ENCODE measurements around the gene ULK3. TPM values are rescaled to one million over a fixed set of nuclear protein-coding genes. Genes with fewer than 3 reads are reported as not detected.

Gene ULK3
- total RNA-seq, 2 donors from 2014 or later = 48.5 to 53.8 TPM

GRCh38 chr15:74794970-74795349 lies 48.0 kb downstream of the ULK3 start:
- ATAC-seq (replicated peaks in 1 of 2) = no peak
- no peak for DNase-seq
- peak overlapping the region; percentile 53 to 67 for H3K4me3 Mint-ChIP-seq
- H3K36me3 Mint-ChIP-seq (ENCODE audit: insufficient read depth in 2 of 2) = peaks cover 4 to 20% of the 10 kb centered on the region in 2 donors
- H3K27me3 Mint-ChIP-seq (ENCODE audit: low read depth) = no peaks in the 10 kb centered on the region
- H3K27ac Mint-ChIP-seq = peak overlapping the region; percentile 98
- peaks cover 88% of the 10 kb centered on the region for H3K4me1 Mint-ChIP-seq (ENCODE audit: low read depth)
- no peaks in the 10 kb centered on the region for H3K9me3 Mint-ChIP-seq

- Mint-ChIP-seq H3K36me3 (ENCODE audit: insufficient read depth in 2 of 2) (peaks cover 4 to 20% of the 10 kb centered on the region in 2 donors), H3K9me3 (no peaks in the 10 kb centered on the region), H3K27ac (peak overlapping the region; percentile 98), H3K27me3 (ENCODE audit: low read depth) (no peaks in the 10 kb centered on the region), H3K4me1 (ENCODE audit: low read depth) (peaks cover 88% of the 10 kb centered on the region), H3K4me3 (peak overlapping the region; percentile 53 to 67)
- DNase-seq = no peak
- peak; percentile 36 to 58 for ATAC-seq (replicated peaks in 1 of 2)
These were observed 48.5 kb downstream of the ULK3 start for GRCh38 chr15:74794248-74794969.

DNA sequence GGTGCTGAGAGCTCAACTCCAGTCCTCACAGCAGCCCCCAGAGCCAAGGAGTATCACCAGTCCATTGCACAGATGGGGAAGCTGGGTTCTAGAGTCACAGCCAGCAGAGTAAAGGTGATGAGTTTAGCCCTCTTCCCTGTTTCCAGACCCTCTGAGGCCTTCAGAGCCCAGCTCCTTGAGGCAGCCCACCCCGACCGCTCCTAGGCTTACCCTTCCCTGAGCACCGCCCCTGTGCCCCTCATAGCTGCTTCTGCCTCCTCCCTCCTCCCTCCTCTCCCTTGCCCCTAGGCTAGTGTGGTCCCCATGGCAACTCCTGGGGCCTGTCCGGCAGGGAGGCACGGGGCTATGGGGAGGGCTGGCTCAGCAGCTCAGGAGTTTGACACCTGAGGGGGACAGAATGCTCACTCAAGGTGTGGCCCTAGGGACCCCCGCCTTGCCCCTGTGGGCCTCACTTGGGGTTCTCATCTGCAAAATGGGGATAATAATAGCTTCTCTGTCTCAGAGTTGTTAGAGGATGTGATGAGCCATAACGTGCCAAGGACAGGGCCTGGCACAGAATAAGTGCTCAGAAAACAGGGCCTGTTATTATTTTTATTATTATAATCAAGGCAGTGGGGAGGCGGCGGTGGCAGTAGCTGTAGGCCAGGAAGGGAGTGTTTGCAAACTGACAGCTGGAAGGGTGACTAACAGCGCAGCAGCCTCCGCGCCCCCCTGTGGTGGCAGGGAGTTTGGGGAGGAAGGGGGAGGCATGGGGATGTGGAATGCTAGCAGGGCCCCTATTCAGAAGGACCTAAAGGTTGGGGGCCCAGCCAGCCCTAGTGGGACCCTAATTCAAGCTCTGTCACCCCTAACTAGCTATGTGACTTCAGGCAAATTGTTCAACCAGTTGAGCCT lies 49.6 kb downstream of the ULK3 start:
- Mint-ChIP-seq H3K4me3 (peak overlapping the region; percentile 49 to 90), H3K27ac (peak overlapping the region; percentile 57), H3K36me3 (ENCODE audit: insufficient read depth in 2 of 2) (peaks cover 4 to 20% of the 10 kb centered on the region in 2 donors), H3K27me3 (ENCODE audit: low read depth) (no peaks in the 10 kb centered on the region), H3K4me1 (ENCODE audit: low read depth) (peaks cover 91% of the 10 kb centered on the region), H3K9me3 (no peaks in the 10 kb centered on the region)
- ATAC-seq (replicated peaks in 1 of 2) (peak; percentile 20 to 22), DNase-seq (peak; percentile 70 to 76)

- no peak for ATAC-seq (replicated peaks in 1 of 2)
- Mint-ChIP-seq H3K27me3 (ENCODE audit: low read depth) (no peaks in the 10 kb centered on the region), H3K4me1 (ENCODE audit: low read depth) (peaks cover 92% of the 10 kb centered on the region), H3K36me3 (ENCODE audit: insufficient read depth in 2 of 2) (peaks cover 4 to 17% of the 10 kb centered on the region in 2 donors), H3K27ac (peak overlapping the region; percentile 57), H3K9me3 (no peaks in the 10 kb centered on the region), H3K4me3 (peak overlapping the region; percentile 49 to 90)
- no peak for DNase-seq
These were observed 50.5 kb downstream of the ULK3 start for GRCh38 chr15:74792227-74793016.

DNA sequence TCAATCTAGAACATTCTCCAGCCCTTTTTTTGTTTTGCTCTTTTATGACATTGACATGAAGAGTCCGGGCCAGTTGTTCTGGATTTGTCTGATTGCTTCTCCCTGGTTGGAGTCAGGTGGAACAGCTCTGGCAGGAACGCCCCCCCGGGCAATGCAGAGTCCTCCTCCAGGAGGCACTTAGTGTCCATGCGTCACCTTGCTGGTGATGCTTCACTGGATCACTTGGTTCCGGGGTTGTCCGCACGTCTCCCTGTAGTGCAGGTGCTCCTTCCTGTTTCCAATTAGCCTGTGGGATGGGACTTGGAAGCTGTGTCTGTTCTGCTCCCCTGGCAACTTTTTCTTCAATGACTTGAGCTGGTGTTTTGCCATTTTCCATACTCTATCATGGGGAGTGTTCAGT lies 51.3 kb downstream of the ULK3 start:
- ATAC-seq (replicated peaks in 1 of 2) = no peak
- Mint-ChIP-seq H3K36me3 (ENCODE audit: insufficient read depth in 2 of 2) (peaks cover 4 to 17% of the 10 kb centered on the region in 2 donors), H3K27ac (peak overlapping the region; percentile 57), H3K4me1 (ENCODE audit: low read depth) (peaks cover 93% of the 10 kb centered on the region), H3K27me3 (ENCODE audit: low read depth) (no peaks in the 10 kb centered on the region), H3K4me3 (peak overlapping the region; percentile 49 to 90), H3K9me3 (no peaks in the 10 kb centered on the region)
- DNase-seq = no peak

DNA sequence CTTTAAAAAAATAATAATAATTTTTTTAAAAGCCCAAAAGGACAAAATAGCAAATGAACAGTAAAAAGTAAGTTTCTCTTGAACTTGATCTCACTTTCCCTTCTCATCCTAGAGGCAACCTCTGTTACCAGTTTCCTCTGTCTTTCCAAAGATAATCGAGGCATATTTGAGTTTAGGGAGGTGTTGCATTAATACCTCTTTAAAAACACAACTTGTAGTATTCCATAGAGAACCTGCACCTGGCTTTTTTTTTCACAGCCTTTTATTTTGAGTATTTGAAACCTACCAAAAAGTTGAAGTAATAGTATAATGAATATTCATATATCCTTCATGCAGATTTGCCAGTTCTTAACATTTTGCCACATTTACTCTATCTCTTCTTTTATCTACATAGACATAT lies 51.9 kb downstream of the ULK3 start:
- peaks cover 4 to 17% of the 10 kb centered on the region in 2 donors for H3K36me3 Mint-ChIP-seq (ENCODE audit: insufficient read depth in 2 of 2)
- no peaks in the 10 kb centered on the region for H3K27me3 Mint-ChIP-seq (ENCODE audit: low read depth)
- DNase-seq (no peak), ATAC-seq (replicated peaks in 1 of 2) (no peak)
- H3K4me3 Mint-ChIP-seq = peak overlapping the region; percentile 49 to 90
- H3K27ac Mint-ChIP-seq = peak overlapping the region; percentile 57
- peaks cover 93% of the 10 kb centered on the region for H3K4me1 Mint-ChIP-seq (ENCODE audit: low read depth)
- H3K9me3 Mint-ChIP-seq = no peaks in the 10 kb centered on the region

- ATAC-seq (replicated peaks in 1 of 2) = peak in 1 of 2 donors; percentile 11
- peaks cover 4 to 17% of the 10 kb centered on the region in 2 donors for H3K36me3 Mint-ChIP-seq (ENCODE audit: insufficient read depth in 2 of 2)
These were observed 52.7 kb downstream of the ULK3 start for GRCh38 chr15:74790080-74790916.

GRCh38 chr15:74789741-74790079 lies 53.2 kb downstream of the ULK3 start:
- ATAC-seq (replicated peaks in 1 of 2) (no peak), DNase-seq (no peak)
- peak overlapping the region; percentile 88 to 90 for H3K4me3 Mint-ChIP-seq
- H3K9me3 Mint-ChIP-seq = no peaks in the 10 kb centered on the region
- H3K36me3 Mint-ChIP-seq (ENCODE audit: insufficient read depth in 2 of 2) = peaks cover 5 to 19% of the 10 kb centered on the region in 2 donors
- peak overlapping the region; percentile 90 for H3K27ac Mint-ChIP-seq
- no peaks in the 10 kb centered on the region for H3K27me3 Mint-ChIP-seq (ENCODE audit: low read depth)
- H3K4me1 Mint-ChIP-seq (ENCODE audit: low read depth) = peaks cover 93% of the 10 kb centered on the region

More at GRCh38 chr15:74790080-74790916, 52.7 kb downstream of the ULK3 start:
- Mint-ChIP-seq H3K27me3 (ENCODE audit: low read depth) (no peaks in the 10 kb centered on the region), H3K9me3 (no peaks in the 10 kb centered on the region), H3K4me3 (peak overlapping the region; percentile 88 to 90), H3K4me1 (ENCODE audit: low read depth) (peaks cover 93% of the 10 kb centered on the region), H3K27ac (peak overlapping the region; percentile 90)
- peak; percentile 61 to 74 for DNase-seq

DNA sequence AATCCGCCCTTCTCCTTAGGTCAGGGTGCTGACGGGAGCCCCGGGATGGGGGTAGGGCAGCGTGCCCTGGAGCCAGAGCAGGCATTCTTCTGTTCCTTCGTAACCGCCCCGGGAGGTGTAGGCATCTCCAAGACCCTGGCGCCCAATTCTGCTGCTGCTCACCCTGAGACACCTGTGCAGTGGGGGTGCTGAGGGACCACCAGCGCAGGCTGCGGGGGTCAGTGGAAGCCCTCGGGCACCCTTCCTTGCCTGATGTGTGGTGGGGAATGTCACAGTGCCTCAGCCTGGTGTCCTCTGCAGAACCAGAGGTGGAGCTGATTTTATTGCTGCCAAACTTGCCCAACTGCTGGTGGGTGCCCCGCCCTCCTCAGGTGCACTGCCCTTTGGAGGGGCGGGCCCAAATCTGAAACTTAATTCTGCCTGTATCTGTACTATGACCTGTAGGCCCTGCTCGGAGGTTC lies 53.8 kb downstream of the ULK3 start:
- no peak for DNase-seq
- Mint-ChIP-seq H3K9me3 (no peaks in the 10 kb centered on the region), H3K27ac (peak overlapping the region; percentile 90), H3K4me3 (peak overlapping the region; percentile 88 to 90), H3K4me1 (ENCODE audit: low read depth) (peaks cover 93% of the 10 kb centered on the region), H3K36me3 (ENCODE audit: insufficient read depth in 2 of 2) (peaks cover 5 to 22% of the 10 kb centered on the region in 2 donors), H3K27me3 (ENCODE audit: low read depth) (no peaks in the 10 kb centered on the region)
- ATAC-seq (replicated peaks in 1 of 2) = no peak

DNA sequence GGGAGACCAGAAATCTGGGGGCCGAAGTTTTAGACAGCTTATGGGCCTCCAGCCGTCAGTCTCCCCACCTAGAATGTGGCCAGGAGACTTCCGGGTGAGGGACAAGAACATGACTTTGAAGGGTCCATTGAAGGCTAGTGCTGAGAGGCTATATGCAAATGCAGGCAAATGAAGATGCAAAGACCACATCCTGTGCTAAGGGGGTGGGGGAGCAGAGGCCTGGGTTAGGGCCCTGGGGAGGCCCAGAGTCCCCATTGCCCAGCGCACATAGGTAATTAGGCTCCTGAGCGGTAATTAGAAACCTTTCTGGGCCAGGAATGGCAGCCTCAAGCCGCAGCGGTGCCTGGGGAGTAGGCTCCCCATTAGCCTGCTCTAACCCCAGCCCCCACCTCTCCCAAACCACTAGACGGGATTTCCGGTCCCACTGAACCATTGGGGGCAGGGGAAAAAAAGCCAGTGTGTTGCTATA lies 54.2 kb downstream of the ULK3 start:
- Mint-ChIP-seq H3K27ac (peak overlapping the region; percentile 90), H3K4me1 (ENCODE audit: low read depth) (peaks cover 95% of the 10 kb centered on the region), H3K36me3 (ENCODE audit: insufficient read depth in 2 of 2) (peaks cover 5 to 23% of the 10 kb centered on the region in 2 donors), H3K9me3 (no peaks in the 10 kb centered on the region), H3K27me3 (ENCODE audit: low read depth) (no peaks in the 10 kb centered on the region), H3K4me3 (peak overlapping the region; percentile 88 to 90)
- ATAC-seq (replicated peaks in 1 of 2) = peak; percentile 36 to 48
- DNase-seq = peak; percentile 69 to 73

GRCh38 chr15:74788042-74788682 lies 54.8 kb downstream of the ULK3 start:
- H3K9me3 Mint-ChIP-seq = no peaks in the 10 kb centered on the region
- H3K4me3 Mint-ChIP-seq = peak overlapping the region; percentile 88 to 90
- H3K4me1 Mint-ChIP-seq (ENCODE audit: low read depth) = peaks cover 94% of the 10 kb centered on the region
- peak overlapping the region; percentile 83 for H3K27ac Mint-ChIP-seq
- DNase-seq (no peak), ATAC-seq (replicated peaks in 1 of 2) (peak in 1 of 2 donors; percentile 0)
- H3K27me3 Mint-ChIP-seq (ENCODE audit: low read depth) = no peaks in the 10 kb centered on the region
- peaks cover 5 to 27% of the 10 kb centered on the region in 2 donors for H3K36me3 Mint-ChIP-seq (ENCODE audit: insufficient read depth in 2 of 2)
